Adrenal gland (tissue), 5 donors: ENCODE measurements around the gene TPD52L2.

Source experiments
- CTCF ChIP-seq, 6 experiments: fragments of 450-650 bp in 4 of 6; fragments of 200-600 bp in 2 of 6; sonication (generic) in 1 of 6; IDR thresholded peaks; 1 replicate in 5 of 6; 2 replicates in 1 of 6; pipeline versions ENCODE4 v1.5.1 to v1.8.0; 2016 to 2021; ENCODE audit warnings: antibody characterized with exemption in 6 of 6, mild to moderate bottlenecking in 2 of 6, moderate library complexity in 1 of 6
- POLR2A ChIP-seq, 2 donors: fragments of 450-650 bp; IDR thresholded peaks; one replicate each; pipeline ENCODE4 v1.6.1; 2017; ENCODE audit warnings: antibody characterized with exemption in 2 of 2, mild to moderate bottlenecking in 2 of 2, moderate library complexity in 1 of 2
- donor health status: DM: no; HTN: no; CAD: no.

- TF ChIP-seq CTCF (IDR thresholded peaks at IDR 0.05) = no peak
- no peak for TF ChIP-seq POLR2A (IDR thresholded peaks at IDR 0.05)
Measured at GRCh38 chr20:63861981-63862901, 2.8 kb upstream of the TPD52L2 start.
